GM21360 (cell line): Measurements from ENCODE around the gene MRPS34.
"Not testable (repeated sequence)": the region's sequence is repeated elsewhere in the genome, so short reads cannot be mapped to it uniquely, and the experiment has no call there.

ENCODE experiments used
- ATAC-seq: cut with Tn5 transposase; IDR thresholded peaks from one replicate; pipeline ENCODE4 v1.9.1; 2021; ENCODE audit warnings: mild to moderate bottlenecking, moderate library complexity; ENCODE audit not compliant: unreplicated experiment

MRPS34 gene

DNA sequence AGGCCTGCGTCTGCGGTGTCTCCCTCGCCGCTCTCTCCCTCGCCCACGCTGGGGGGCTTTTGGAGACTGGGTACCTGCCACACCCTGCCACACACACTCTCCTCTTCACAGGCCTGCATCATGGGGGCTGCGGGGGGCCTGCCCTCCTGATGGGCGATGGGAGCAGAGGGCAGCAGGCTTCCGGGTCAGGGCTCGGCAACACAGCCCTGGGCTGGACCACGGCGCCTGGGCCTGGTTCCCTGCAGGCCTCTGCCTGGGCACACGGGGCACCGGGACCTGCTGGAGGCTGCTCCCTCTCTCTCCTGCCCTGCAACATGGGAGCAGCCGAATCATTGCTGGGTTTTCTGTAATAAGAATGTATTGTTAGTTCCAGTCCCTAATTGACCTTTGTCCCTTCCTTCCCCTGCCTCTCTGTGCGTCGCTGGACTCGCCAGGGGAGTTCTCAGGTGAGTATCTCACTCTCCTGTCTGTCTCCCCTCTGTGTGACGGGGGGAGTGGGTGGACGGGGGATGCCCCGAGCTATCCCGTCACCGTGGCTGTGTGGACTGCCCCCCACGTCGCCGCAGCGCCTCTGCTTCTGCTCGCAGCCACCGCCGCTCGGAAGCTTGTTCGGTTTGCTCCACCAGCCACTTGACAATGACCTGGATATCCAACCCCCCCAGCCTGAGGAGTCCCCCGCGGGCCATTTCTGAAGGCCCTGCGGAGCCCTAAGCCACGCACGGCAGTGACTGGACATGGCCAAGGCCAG lies 15.0 kb downstream of the MRPS34 start:
- ATAC-seq: no peak

GRCh38 chr16:1754204-1754603 lies 18.7 kb downstream of the MRPS34 start:
- ATAC-seq: no peak

DNA sequence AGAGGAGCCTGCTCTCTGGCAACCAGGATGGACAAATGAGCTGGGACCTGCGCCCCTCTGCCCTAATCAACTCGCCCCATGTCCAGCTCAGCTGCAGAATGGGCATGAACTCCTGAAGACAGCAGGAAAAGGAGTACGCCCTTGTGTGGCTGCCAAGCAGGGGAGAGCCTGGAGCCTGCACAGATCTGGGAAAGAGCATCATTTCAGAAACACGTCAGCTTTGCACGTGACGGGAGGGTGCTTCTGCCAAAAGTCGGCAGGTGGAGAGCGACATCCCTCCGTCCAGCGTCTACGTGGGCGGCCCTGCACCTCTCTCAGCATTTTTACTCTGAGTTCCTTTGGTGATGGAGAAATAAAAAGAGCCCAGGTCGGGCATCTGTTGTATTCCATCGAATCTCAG lies 20.1 kb downstream of the MRPS34 start:
- no peak for ATAC-seq

- ATAC-seq: no peak
Measured at GRCh38 chr16:1751946-1752345, 21.0 kb downstream of the MRPS34 start.

DNA sequence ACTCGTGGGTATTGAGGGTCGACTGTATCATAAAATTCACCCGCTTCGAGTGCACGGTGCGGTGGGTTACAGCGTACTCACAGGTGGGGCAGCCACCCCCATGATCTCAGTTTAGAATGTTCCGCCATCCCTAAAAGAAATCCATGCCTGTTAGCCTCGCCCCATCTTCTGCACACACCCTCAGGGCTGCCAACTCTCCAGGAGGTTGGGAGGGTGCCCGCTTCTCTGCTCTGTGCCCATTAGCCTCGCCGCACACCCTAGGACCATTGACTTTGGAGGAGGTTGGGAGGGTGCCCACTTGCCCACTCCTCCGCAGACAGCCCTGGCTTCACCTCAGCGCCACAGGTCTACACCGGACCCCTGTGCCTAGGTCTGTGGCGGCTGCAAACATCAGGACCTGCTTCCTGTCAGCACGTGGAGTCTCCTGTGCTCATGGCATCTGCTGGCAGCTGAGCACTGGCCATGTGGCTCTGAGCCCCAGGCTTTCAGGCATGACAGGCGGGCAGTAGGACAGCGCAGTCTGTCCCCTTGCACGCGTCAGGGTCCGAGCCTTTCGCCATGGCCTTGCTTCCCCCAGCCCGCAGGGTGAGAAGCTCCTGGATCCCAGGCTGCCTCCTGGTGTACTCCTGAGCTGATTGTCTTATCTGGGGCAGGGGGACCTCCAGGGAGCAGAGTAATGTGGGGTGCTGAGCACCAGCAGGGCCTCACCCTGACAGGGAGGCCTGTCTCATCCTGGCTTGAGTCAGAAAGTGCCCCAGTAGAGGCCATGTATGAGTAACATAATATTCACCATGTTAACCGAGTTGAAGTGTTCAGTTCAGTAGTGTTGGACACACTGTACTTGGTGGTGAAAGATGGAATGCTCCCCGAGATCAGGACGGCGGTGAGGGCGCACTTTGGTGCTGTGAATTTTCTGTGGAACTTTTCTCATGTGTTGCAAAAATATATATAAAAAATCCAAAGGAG lies 23.5 kb downstream of the MRPS34 start:
- ATAC-seq: no peak

- no peak for ATAC-seq
Measured at GRCh38 chr16:1747934-1748333, 25.0 kb downstream of the MRPS34 start.

- ATAC-seq: no peak
Measured at GRCh38 chr16:1746693-1747195, 26.2 kb downstream of the MRPS34 start.

GRCh38 chr16:1745900-1746692 lies 26.8 kb downstream of the MRPS34 start:
- ATAC-seq: no peak

GRCh38 chr16:1745181-1745899 lies 27.6 kb downstream of the MRPS34 start:
- no peak for ATAC-seq

DNA sequence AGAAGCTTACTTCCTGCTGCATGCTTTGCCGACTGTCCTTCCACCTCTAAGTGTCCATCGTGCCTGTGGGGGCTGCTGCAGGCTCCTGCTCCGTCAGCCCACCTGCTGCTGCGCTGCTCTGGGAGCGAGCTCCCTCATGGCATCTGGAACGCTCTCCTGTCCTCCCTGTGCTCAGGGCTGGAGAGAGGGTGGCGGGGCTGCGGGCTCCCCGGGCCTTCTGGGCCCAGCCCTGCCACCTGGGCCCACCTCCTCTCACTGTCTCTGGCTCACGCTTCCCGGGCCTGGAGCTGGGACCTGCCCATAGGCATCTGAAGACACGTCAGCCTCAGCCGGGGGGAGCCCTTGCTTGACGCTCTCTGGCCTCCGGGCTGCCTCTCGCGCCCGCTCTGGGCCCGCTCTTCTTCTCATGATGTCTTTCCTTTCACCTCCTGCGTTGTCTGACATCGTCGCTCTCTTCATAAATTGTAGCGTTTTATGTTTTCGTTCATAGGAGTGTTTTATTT lies 28.5 kb downstream of the MRPS34 start:
- ATAC-seq: no peak

DNA sequence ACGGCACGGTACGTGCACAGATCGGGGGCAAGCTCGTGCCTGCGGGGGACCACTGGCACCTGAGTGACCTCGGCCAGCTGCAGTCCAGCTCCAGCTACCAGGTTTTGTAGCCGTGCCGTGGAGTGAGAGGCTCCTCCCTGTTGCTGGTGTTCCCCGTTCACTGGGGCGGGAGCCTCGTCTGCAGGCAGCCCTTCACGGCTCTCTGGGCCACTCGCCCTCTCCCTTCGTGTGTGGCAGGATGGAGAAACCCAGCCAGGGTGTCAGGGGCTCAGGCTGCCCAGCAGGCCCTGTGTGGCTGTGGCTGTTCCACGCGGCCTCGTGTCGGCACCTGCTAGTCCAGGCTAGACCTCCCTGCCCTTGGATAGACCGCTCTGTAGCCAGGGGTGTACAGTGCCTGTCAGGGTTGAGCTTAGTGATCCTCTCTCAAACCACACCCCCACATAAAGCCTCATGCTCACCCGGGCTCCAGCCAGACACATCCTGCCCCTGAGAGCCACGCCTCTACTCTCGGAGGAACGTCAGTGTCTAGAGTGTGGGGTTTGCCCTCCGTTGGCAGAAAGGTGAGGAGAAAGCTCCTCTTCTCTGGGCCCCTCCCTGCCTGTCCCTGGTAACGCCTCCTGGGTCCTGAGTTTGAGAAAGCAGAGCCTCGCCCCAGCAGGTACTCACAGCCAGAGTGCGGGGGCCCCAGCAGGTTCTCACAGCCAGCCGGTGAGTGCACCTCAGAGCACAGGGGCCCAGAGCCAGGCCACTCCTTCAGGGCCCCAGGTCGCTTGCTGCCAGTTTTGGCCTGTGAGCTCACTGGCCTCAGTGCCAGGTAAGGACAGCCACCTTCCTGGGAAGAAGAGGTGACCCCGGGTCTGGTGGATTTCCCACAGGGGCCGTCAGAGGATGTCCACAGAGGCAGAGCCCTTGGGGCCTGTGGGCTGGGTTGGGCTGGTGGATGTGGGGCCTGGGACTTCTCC lies 29.3 kb downstream of the MRPS34 start:
- no peak for ATAC-seq

- ATAC-seq: no peak
Measured at GRCh38 chr16:1741553-1742165, 31.3 kb downstream of the MRPS34 start.

GRCh38 chr16:1740781-1741490 lies 32.0 kb downstream of the MRPS34 start:
- ATAC-seq: no peak

DNA sequence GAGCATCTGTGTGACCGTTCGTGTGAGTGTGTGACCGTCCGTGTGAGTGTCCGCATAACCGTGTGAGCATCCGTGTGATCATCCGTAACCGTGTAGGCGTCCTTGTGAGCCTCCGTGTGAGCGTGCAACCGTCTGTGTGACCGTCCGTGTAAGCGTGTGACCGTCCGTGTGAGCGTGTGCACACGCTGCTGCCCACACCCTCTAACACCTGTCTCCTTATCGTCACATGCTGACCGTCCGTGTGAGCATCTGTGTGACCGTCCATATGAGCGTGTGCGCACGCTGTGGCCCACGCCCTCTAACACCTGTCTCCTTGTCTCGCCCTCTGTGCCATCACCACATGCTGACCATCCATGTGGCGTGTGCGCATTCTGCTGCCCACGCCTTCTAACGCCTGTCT lies 32.7 kb downstream of the MRPS34 start:
- no peak for ATAC-seq

DNA sequence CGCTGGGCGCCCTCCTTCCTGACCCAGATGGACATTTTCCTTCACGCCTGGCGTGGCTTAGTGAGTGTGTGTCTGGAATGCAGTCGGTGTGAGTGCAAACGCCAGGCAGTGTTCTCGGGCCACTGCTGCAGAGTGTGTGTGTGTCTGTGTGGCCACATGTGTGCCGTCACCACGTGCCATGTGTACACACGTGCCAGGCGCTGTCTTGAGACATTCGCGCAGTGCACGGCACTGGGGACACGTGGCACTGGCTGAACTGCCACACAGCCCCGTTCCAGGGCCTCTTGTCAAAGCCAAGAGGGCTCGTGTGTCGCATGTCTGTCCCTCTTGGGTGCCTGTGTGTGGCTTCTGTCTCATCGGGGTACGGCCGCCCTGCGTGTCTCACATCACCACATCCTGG lies 38.1 kb downstream of the MRPS34 start:
- no peak for ATAC-seq

DNA sequence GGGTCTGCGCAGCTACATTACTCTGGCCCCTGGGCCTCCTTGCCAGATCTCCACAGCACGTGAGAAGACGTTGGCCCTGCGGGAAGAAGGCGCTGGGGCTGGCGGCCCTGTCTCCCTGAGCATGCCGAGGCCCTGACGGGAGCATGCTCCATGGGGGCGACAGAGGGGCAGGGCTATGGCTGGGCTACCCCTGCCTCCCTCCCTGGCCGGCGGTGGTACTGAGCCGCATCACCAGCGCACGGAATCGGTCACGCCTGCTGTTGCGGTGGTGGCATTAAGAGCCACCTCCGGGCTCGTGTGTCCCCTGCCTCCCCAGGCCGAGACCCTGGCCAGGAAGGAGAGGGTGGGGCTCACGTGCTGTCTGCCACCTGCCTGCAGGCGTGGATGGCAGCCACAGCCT lies 38.8 kb downstream of the MRPS34 start:
- no peak for ATAC-seq

GRCh38 chr16:1732551-1732987 lies 40.4 kb downstream of the MRPS34 start:
- not testable (repeated sequence) for ATAC-seq

DNA sequence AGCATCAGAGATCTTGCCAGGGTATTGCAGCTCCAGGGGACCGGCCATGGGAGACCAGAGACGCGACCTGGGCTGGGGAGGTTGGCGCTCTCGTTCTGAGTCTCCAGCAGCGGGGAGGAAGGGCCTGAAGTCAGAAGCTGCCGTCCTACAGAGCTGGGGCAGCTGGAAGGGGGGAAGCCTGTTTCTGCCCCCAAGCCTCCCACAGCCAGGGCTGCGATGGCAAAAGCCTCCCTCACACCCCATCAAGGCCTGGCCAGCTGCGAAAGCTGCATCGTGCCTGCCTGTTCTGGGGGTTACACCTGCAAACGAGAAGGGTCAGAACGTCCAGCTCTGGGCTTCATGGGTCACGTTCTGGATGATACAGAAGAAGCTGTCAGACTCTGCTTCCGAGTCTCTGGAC lies 40.9 kb downstream of the MRPS34 start:
- ATAC-seq: no peak
